HG03565 (cell line): ENCODE measurements around the gene AP1M1.

Source experiments
- ATAC-seq: cut with Tn5 transposase; IDR thresholded peaks from one replicate; pipeline ENCODE4 v1.9.1; 2021; ENCODE audit warnings: mild to moderate bottlenecking, moderate library complexity; ENCODE audit not compliant: unreplicated experiment

Gene AP1M1

GRCh38 chr19:16293118-16294091 is 95.7 kb downstream of the AP1M1 start:
- no peak for ATAC-seq

GRCh38 chr19:16295057-16295456 is 97.3 kb downstream of the AP1M1 start:
- ATAC-seq: no peak
